HFFc6 (cell line): Measurements from ENCODE around the gene PIAS1. TPM values are rescaled to one million over a fixed set of nuclear protein-coding genes. Genes with fewer than 3 reads are reported as not detected.
"Not testable (repeated sequence)": the region's sequence is repeated elsewhere in the genome, so short reads cannot be mapped to it uniquely, and the experiment has no call there.

ENCODE experiments used
- DNase-seq: peaks from one replicate; pipeline ENCODE4 v3.0.0-alpha.2; 2018
- H3K27ac Mint-ChIP-seq: 2 replicates; pipeline ENCODE4 v1.8.0; 2020; ENCODE audit warnings: mild to moderate bottlenecking, mixed read lengths
- H3K27me3 Mint-ChIP-seq: 2 replicates; pipeline ENCODE4 v1.8.0; 2021; ENCODE audit warnings: mild to moderate bottlenecking, moderate library complexity, mixed read lengths; ENCODE audit not compliant: insufficient read depth
- H3K36me3 Mint-ChIP-seq: 2 replicates; pipeline ENCODE4 v1.8.0; 2021; ENCODE audit warnings: low read depth, mixed read lengths
- H3K4me1 Mint-ChIP-seq: 2 replicates; pipeline ENCODE4 v1.8.0; 2020; ENCODE audit warnings: low read depth, mixed read lengths
- H3K4me3 Mint-ChIP-seq: 2 replicates; pipeline ENCODE4 v1.8.0; 2020; ENCODE audit warnings: mild to moderate bottlenecking, moderate library complexity, mixed read lengths
- H3K9me3 Mint-ChIP-seq: 2 replicates; pipeline ENCODE4 v1.8.0; 2020; ENCODE audit warnings: mild to moderate bottlenecking, mixed read lengths
- long read RNA-seq: library from polyadenylated mRNA; unstranded; transcript quantifications from one replicate; pipeline ENCODE4 v2.0.0, GENCODE V29; 2019
- total RNA-seq, 6 experiments: library from RNA; stranded (reverse); fragmentation: NEBNext Ultra II Directional; extraction: Animal tissue kit (Norgen Biotek cat#: 25700); gene quantifications; 2 replicates in 1 of 6; 3 replicates in 5 of 6; pipeline ENCODE4 v1.2.3, GENCODE V29; 2021
- TF ChIP-seq, protein P1 (sequence below): fragments of 200-600 bp; sonication (generic); IDR thresholded peaks from 2 replicates; pipeline ENCODE4 v1.5.0; 2021; ENCODE audit warnings: antibody characterized with exemption, mild to moderate bottlenecking

PIAS1 gene
- 10 to 100 TPM; 23.7 to 31.8 (median 27.6) TPM for total RNA-seq
- long read RNA-seq, full-length matches to known transcripts: 29 of 41 reads
- long read RNA-seq, partial matches to known transcripts: 7 of 41 reads
- long read RNA-seq, other reads (novel, unspliced or antisense): 5 of 41 reads

DNA sequence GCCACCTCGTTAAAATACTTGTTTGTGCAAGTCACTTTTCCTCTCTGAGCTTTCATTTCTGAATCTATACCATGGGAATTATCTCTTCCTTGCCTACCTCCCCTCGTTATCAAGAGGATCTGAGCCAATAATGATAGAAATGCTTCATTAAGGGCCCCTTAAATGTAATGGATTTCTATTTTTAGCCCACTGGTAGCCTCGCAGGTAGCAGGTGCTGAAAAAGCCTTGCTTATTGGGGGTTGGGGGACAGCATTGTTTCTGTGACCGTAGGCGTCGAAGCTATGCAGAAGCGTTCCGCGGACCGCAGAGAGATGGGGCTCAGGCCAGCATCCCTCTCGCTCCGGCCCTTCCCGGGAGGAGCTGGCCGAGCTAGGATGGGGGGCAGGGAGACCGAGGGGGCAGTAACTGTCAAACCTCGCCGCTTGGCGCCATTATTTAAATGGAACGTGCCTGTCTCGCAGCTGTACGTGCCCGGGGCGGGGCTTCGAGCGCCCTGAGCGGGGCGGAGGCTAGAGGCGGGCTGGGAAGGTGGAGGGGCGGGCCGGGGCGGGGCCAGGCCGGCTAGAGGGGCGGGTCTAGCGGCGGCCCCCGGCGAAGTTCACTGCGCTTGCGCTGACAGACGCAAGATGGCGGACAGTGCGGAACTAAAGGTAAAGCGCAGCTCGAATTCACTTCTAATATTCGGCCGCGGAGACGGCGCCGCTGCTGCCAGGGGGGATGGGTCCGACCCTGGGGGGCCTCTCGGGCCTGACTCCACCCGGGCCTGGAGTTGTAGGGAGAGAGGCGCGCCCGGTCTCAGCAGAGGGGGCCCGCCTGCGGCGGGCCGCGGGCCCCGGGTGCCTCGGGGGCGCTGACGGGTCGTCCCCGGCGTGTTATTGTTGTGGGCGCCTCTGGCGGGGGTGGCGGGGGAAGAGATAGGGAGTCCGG, at the start of gene PIAS1:
Gene PIAS1 (plus strand): TSS at position 615 of the 927 bp plus-strand sequence. CDS start 12 bp downstream, at position 627.
- DNase-seq: peak; percentile 85
- Mint-ChIP-seq H3K4me3 (peak within 1 kb of the TSS; percentile 93), H3K4me1 (peaks cover 55% of the 10 kb centered on the region), H3K27ac (peak within 1 kb of the TSS; percentile 70), H3K9me3 (no peaks in the 10 kb centered on the region), H3K27me3 (no peaks in the 10 kb centered on the region; the same call in 1 of the 2 replicates), H3K36me3 (no peaks in the 10 kb centered on the region)
- TF ChIP-seq, protein P1, sequence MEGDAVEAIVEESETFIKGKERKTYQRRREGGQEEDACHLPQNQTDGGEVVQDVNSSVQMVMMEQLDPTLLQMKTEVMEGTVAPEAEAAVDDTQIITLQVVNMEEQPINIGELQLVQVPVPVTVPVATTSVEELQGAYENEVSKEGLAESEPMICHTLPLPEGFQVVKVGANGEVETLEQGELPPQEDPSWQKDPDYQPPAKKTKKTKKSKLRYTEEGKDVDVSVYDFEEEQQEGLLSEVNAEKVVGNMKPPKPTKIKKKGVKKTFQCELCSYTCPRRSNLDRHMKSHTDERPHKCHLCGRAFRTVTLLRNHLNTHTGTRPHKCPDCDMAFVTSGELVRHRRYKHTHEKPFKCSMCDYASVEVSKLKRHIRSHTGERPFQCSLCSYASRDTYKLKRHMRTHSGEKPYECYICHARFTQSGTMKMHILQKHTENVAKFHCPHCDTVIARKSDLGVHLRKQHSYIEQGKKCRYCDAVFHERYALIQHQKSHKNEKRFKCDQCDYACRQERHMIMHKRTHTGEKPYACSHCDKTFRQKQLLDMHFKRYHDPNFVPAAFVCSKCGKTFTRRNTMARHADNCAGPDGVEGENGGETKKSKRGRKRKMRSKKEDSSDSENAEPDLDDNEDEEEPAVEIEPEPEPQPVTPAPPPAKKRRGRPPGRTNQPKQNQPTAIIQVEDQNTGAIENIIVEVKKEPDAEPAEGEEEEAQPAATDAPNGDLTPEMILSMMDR: peak; percentile 38; the same call in 1 of the 2 replicates

DNA sequence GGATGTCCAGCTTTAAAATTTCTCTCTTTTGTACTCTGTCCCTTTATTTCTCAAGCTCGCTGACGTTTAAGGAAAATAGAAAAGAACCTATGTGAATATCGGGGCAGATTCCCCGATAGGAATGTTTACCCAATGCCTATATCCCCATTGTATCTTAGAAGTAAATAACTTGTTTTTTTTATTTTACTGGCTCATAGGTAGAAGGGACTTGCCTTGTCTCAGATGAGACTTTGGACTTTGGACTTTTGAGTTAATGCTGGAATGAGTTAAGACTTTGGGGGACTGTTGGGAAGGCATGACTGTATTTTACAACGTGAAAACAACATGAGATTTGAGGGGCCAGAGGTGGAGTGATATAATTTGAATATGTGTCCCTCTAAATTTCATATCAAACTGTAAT, 46.5 kb upstream of the PIAS1 start:
- not testable (repeated sequence) for H3K4me3 Mint-ChIP-seq, DNase-seq, H3K4me1 Mint-ChIP-seq, H3K27ac Mint-ChIP-seq
- Mint-ChIP-seq H3K9me3 (peaks cover 11% of the 10 kb centered on the region), H3K36me3 (peaks cover 11% of the 10 kb centered on the region), H3K27me3 (peaks cover 29% of the 10 kb centered on the region)

DNA sequence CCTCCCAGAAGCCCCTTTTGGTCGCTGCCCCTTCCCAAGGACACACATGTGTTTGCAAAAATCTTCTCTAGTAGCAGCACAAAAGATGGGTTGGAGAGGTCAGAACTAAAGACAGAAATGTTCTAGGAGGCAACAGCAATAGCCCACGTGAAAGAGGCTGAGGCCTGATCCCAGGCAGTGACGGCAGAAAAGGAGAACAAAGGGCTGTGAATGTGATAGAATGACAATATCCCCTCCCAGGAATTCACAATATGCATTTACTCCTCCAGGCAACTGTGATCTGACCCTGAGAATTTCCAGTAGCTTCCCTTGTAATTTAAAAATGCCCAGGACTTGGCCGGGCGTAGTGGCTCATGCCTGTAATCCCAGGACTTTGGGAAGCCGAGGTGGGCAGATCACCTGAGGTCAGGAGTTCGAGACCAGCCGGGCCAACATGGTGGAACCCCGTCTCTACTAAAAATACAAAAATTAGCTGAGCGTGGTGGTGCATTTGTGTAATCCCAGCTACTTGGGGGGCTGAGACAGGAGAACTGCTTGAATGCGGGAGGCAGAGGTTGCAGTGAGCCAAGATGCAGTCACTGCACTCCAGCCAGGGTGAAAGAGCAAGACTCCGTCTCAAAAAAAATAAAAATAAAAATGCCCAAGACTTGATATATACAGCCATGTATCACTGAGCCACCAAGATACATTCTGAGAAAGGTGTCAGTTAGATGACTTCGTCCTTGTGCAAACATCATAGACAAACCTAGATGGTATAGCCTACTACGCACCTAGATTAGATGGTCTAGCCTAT, 43.6 kb upstream of the PIAS1 start:
- no peak overlapping the region for H3K27ac Mint-ChIP-seq
- TF ChIP-seq, protein P1: no peak
- H3K36me3 Mint-ChIP-seq: peaks cover 11% of the 10 kb centered on the region
- peaks cover 11% of the 10 kb centered on the region for H3K9me3 Mint-ChIP-seq
- H3K4me1 Mint-ChIP-seq: no peaks in the 10 kb centered on the region
- peaks cover 42% of the 10 kb centered on the region for H3K27me3 Mint-ChIP-seq
- no peak overlapping the region for H3K4me3 Mint-ChIP-seq
- DNase-seq: no peak

DNA sequence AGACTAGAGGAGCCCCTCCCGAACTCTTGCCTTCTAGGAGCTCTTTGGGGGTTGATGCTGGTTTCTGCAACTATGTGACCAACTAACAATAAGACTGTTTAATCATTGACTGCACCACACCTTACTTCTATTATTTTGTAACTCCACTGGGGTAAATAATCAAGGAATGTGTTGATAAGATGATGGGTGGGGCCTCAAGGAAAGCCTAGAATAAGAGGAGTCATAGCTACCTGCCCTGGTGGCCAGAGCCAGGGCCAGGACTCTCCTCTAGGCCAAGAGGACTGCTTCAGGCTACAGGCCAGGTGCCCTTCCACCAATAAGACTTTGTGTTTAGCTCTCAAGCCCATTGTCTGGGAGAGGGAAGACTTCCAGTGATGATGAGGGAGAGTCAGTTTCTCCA, 41.2 kb upstream of the PIAS1 start:
- no peak overlapping the region for H3K27ac Mint-ChIP-seq
- H3K9me3 Mint-ChIP-seq: peaks cover 4% of the 10 kb centered on the region
- TF ChIP-seq, protein P1: no peak
- peaks cover 4% of the 10 kb centered on the region for H3K36me3 Mint-ChIP-seq
- peaks cover 38% of the 10 kb centered on the region for H3K27me3 Mint-ChIP-seq
- H3K4me3 Mint-ChIP-seq: no peak overlapping the region
- 0 out of 2 replicates have a peak, but pooled peaks cover 6% of the 10 kb centered on the region for H3K4me1 Mint-ChIP-seq
- DNase-seq: no peak

DNA sequence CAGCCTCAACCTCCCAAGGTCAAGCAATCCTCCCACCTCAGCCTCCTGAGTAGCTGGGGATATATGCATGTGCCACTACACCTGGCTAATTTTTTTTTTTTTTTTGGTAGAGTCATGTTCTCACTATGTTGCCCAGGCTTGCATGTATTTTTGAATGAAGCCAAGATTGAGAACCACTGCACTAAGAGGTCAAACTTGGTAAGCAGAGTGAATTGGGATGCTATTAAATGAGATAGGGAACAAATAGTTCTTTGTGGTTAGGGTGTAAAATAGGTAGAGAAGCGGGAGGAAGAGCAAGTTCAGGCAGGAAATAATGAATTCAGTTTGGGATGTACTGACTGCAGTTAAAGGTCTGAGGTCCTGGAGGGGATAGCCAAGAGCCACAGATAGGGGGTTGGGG, 39.9 kb upstream of the PIAS1 start:
- no peaks in the 10 kb centered on the region for H3K36me3 Mint-ChIP-seq
- H3K4me1 Mint-ChIP-seq: 0 out of 2 replicates have a peak, but pooled peaks cover 6% of the 10 kb centered on the region
- H3K4me3 Mint-ChIP-seq: no peak overlapping the region
- no peak for DNase-seq
- no peaks in the 10 kb centered on the region for H3K9me3 Mint-ChIP-seq
- H3K27me3 Mint-ChIP-seq: peaks cover 31% of the 10 kb centered on the region
- TF ChIP-seq, protein P1: no peak
- H3K27ac Mint-ChIP-seq: no peak overlapping the region
